Urinary bladder (tissue), 4 donors: Measurements from ENCODE around the gene ALOX12B. TPM values are rescaled to one million over a fixed set of nuclear protein-coding genes. Genes with fewer than 3 reads are reported as not detected.
"Not testable (repeated sequence)": the region's sequence is repeated elsewhere in the genome, so short reads cannot be mapped to it uniquely, and the experiment has no call there.

Experiments used
- DNase-seq: peaks from one replicate; pipeline ENCODE4 v3.0.0-alpha.2; 2015; ENCODE audit errors: extremely low spot score
- H3K27ac ChIP-seq: one replicate; pipeline ENCODE4 v1.5.1; 2013; ENCODE audit warnings: low read depth, mild to moderate bottlenecking, moderate library complexity
- H3K36me3 ChIP-seq: one replicate; pipeline ENCODE4 v1.6.1; 2013; ENCODE audit warnings: mild to moderate bottlenecking, moderate library complexity; ENCODE audit not compliant: insufficient read depth
- H3K4me1 ChIP-seq: one replicate; pipeline ENCODE4 v1.6.1; 2013; ENCODE audit warnings: mild to moderate bottlenecking, moderate library complexity; ENCODE audit not compliant: insufficient read depth
- H3K4me3 ChIP-seq: one replicate; pipeline ENCODE4 v1.5.1; 2013; ENCODE audit warnings: low read depth, low read length
- WGBS: extraction: QIAGEN DNeasy Blood & Tissue Kit; methylation state at CpG from one replicate; pipeline ENCODE4 v1.1.7; 2013; 5-methylcytosine and 5-hydroxymethylcytosine counted together
- polyA plus RNA-seq: library from polyadenylated mRNA; stranded (reverse); fragments of 200-250 nt; gene quantifications from one replicate; pipeline ENCODE4 v1.2.3, GENCODE V29; 2013
- total RNA-seq: library from RNA; depleted of rRNA; stranded (reverse); fragments of >200 nt; gene quantifications from one replicate; pipeline ENCODE4 v1.2.3, GENCODE V29; 2014
- donor health status: healthy with polysubstance abuse.
- donor health status: healthy.

The ALOX12B gene
- total and polyA plus RNA-seq, 2 donors, result 0.11 TPM; not detected in 1

DNA sequence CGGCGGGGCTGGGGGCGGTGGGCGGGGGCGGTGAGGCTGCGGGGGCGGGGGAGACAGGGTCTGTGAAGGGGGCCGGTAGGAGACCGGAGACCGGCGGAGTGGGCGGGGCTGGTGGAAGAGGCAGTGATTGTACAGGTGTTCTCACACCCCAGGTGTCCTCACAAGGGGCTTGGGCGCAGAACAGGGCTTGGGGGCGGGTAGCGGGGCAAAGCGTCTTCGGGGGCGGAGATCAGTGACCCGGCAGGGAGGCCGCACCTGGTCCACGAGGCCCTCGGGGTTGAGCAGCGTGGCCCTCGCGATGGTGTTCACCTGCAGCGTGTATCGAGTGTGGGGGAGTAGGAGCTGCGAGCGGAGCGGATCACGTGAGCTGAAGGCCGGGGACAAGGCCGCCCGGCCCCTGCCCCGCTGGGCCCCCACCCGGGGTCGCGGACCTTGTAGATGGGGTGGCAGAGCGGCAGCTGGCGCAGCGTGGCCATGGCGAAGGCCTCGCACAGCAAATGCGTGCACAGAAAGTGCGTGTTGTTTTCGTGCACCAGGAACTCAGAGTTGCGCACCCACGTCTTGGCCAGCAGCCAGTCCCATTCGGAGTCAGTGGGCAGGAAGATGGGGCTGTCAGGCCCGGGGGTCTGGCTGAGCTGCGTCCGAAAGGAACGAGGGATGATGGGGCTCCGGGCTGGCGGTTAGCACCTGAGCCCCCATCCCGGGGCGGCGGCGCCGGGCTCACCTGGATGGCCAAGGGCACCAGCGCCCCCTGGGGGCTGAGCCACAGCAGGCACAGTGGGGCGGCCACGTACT, 22.3 kb upstream of the ALOX12B start:
- no peak for DNase-seq
- H3K4me3 ChIP-seq, result no peak overlapping the region
- no peaks in the 10 kb centered on the region for H3K36me3 ChIP-seq
- 10% methylated on average over 63 of the region's 63 CpGs for WGBS
- H3K4me1 ChIP-seq, result no peaks in the 10 kb centered on the region
- H3K27ac ChIP-seq, result no peak overlapping the region

DNA sequence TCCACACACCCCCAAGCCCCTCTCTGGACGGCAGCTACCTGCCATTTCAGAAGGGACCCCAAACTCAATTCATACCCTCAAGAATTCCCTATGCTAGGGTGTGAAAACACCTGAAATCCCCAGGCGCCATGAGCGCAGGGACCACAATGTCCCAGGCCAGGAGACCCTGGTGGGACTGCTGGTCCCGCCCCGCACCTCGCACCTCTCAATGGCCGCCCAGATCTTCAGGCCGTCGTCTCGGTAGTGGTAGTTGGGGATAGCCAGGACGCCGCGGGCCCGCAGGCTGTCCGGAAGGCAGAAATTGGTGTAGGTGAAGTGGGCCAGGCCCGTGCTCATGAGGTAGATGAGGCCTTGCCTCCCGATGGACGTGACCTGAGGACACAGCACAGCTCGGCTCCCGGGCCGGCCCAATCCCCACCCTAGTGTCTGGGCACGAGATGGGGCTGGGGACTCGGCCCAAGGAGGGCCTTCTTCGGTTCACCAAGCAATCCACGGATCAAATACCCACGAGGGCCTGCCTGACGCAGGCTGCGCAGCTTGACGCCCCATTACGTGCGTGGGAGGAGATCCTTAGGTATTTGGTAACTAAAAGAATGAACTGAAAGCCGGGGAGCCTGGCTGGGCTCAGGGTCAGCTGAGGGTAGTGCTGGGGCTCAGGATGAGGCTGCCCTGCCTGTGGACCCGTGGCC, 21.6 kb upstream of the ALOX12B start:
- Histone ChIP-seq H3K4me1 (no peaks in the 10 kb centered on the region), H3K36me3 (no peaks in the 10 kb centered on the region), H3K4me3 (no peak overlapping the region), H3K27ac (no peak overlapping the region)
- no peak for DNase-seq
- WGBS, result 79% methylated on average over 33 of the region's 33 CpGs

DNA sequence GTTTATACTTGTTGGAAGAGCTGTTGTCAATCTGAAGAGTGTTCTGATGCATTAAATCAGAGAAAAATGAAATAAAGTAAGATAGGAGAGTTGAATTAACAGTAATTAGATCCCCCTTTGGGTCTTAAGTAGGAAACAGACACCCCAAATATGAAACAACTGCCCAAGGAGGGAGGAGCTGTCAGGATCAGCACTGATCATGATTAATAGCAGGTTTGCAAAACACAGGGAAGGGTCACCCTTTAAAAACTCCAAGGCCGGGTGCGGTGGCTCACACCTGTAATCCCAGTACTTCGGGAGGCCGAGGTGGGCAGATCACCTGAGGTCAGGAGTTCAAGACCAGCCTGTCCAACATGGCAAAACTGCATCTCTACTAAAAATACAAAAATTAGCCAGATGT, 19.5 kb upstream of the ALOX12B start:
- not testable (repeated sequence) for H3K27ac ChIP-seq, DNase-seq, H3K4me1 ChIP-seq, H3K4me3 ChIP-seq, H3K36me3 ChIP-seq
- WGBS, result 78% methylated on average over 4 of the region's 4 CpGs

DNA sequence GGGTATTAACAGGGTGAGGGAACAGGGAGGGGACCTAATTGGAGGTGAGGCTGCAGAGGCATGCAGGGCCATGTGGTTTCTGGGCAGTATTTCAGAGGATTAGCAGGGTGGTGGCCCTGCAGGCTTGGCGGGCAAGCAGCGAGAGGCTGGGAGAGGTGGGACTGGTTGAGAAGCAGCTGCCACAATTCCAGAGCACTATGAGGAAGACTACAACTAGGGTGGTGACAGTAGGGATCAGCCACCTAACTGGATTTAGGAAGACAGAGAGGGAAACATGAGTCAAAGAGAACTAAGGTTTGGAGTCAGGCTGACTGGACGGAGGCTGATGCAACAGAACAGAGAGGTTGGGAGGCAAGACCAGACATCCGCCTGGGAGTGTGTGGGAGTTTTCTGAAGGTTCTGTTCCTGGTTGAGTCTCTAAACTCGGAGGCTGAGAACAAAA, 18.5 kb upstream of the ALOX12B start:
- Histone ChIP-seq H3K36me3 (no peaks in the 10 kb centered on the region), H3K4me3 (no peak overlapping the region), H3K4me1 (no peaks in the 10 kb centered on the region), H3K27ac (no peak overlapping the region)
- WGBS, result 62% methylated on average over 5 of the region's 5 CpGs
- DNase-seq, result no peak

DNA sequence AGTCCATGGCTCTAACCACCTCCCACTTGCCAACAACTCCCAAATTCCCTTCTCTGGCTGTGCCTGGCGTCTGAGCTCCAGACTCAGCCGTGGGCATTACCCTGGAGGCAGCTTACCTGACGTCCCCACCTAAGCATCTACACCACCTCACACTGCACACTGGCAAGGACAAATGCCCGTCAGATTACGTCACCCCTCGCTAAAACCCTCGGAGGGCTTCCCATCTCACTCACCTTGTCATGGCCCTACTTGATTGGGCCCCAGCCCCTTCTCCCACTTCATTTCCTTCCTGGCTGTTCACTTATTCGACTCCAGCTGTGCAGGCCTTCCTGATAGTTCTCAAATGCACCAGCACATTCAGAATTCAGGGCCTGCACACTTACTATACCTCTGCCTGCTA, 17.4 kb upstream of the ALOX12B start:
- 68% methylated on average over 8 of the region's 8 CpGs for WGBS
- Histone ChIP-seq H3K36me3 (no peaks in the 10 kb centered on the region), H3K27ac (no peak overlapping the region), H3K4me3 (no peak overlapping the region), H3K4me1 (no peaks in the 10 kb centered on the region)
- no peak for DNase-seq

DNA sequence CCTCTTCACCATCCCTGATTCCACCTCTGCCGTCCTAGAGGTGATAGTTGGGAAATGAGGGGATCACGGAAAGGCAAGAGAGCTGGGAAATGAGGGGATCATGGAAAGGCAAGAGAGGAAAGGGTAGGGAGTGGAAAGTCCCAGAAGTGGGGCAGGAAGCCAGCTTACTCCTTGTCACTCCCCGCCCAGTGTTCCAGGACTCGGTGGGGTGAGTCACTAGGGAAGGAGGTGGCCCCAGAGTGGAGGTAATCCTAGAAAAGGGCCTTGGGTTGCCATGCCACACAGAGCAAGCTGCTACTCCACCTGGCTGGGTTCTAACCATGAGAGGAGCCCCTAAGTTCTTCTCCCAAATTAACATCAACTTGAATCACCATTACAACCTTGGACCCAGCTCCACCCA, 16.0 kb upstream of the ALOX12B start:
- no peak overlapping the region for H3K27ac ChIP-seq
- no peaks in the 10 kb centered on the region for H3K4me1 ChIP-seq
- no peak for DNase-seq
- no peaks in the 10 kb centered on the region for H3K36me3 ChIP-seq
- 84% methylated on average over 4 of the region's 4 CpGs for WGBS
- H3K4me3 ChIP-seq, result no peak overlapping the region

DNA sequence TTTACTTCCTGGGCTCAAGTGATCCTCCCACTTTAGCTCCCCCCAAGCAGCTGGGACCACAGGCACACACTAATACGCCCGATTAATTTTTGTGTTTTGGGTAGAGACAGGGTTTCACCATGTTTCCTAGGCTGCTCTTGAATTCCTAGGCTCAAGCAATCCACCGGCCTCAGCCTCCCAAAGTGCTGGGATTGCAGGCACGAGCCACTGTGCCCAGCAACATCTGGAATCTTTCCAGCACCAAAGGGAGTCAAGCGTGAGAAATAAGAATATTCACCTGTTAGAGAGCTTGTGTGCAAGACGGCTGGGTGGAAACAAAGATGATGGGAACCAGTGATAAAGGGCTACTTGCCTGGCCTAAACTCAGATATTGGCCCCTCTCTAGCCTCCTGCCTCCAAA, 14.2 kb upstream of the ALOX12B start:
- Histone ChIP-seq H3K4me1 (no peaks in the 10 kb centered on the region), H3K36me3 (no peaks in the 10 kb centered on the region), H3K4me3 (no peak overlapping the region), H3K27ac (no peak overlapping the region)
- WGBS, result 75% methylated on average over 6 of the region's 6 CpGs
- DNase-seq, result no peak

DNA sequence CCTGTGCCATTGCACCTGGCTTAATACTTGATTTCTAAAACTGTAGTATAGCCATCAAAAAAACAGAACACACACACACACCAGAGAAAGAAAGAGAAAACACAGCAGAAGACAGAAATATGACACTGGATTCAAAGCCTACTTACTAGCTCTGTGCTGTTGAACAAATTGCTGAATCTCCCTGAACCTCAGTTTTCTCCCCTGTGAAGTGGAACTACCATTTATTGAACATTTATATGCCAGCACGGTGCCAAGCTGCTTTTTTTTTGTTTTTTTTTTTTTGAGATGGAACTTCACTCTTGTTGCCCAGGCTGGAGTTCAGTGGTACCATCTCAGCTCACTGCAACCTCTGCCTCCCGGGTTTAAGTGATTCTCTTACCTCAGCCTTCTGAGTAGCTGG, 13.2 kb upstream of the ALOX12B start:
- Histone ChIP-seq H3K36me3 (no peaks in the 10 kb centered on the region), H3K27ac (no peak overlapping the region), H3K4me3 (no peak overlapping the region), H3K4me1 (no peaks in the 10 kb centered on the region)
- no peak for DNase-seq
- WGBS, result 85% methylated on average over 2 of the region's 2 CpGs

DNA sequence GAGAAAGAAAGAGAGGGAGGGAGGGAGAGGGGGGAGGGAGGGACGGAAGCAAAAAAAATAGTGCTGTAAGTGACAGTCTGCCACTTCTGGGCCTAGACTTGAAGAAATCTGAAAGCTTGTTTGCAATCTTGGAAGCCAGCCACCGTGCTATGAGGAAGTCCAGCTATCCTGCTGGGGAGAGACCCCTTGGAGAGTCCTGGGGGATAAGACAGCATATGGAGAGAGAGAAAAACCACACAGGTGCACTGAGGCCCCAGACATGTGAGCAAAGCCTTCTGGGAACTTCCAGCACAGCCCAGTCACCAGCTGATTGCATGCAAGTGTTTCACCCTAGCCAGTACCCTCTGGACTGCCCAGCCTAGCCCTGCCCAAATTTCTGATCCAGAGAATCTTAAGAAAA, 12.6 kb upstream of the ALOX12B start:
- H3K36me3 ChIP-seq, result no peaks in the 10 kb centered on the region
- no peak overlapping the region for H3K4me3 ChIP-seq
- no peak overlapping the region for H3K27ac ChIP-seq
- no peaks in the 10 kb centered on the region for H3K4me1 ChIP-seq
- no peak for DNase-seq
- 43% methylated on average over 2 of the region's 2 CpGs for WGBS

DNA sequence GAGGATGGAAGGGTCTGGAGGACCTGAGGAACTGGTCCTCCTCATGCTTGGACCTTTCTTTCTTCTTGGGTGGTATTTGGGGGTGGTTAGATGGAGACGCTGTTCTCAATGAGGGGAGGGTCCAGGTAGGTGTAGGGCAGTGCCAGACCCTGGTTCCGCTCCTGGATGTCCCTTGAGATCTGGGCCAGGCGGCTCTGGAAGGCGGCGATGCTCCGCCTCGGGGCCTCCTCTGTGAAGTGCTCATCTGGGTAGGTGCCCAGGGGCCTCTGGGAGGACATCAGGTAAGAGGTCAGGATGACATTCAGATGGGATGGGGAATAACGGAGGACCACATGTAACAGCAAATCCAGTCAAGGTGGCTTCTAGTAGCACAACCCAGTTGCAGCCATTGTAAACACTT, 9.0 kb upstream of the ALOX12B start:
- DNase-seq, result no peak
- H3K4me3 ChIP-seq, result no peak overlapping the region
- WGBS, result 90% methylated on average over 8 of the region's 8 CpGs
- no peaks in the 10 kb centered on the region for H3K36me3 ChIP-seq
- no peaks in the 10 kb centered on the region for H3K4me1 ChIP-seq
- no peak overlapping the region for H3K27ac ChIP-seq

DNA sequence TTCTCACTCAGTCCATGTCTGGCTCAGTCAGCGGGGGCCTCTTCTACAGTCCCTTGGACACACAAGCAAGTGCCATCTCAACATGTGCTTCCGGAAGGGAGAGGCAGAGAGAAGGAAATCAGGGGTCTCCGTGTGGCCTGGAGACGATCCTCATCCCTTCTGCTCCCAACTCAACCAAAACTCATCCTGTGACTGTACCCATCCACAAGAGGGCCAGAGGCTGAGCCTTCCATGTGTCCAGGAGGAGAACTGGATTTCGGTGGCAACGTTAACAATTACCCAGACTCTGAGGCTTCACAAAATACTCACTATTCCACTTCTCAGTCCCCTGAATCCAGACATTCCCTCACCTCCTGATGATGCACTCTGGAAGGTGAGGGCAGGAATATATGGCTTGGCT, 7.8 kb upstream of the ALOX12B start:
- WGBS, result 67% methylated on average over 6 of the region's 6 CpGs
- Histone ChIP-seq H3K27ac (no peak overlapping the region), H3K4me1 (no peaks in the 10 kb centered on the region), H3K4me3 (no peak overlapping the region), H3K36me3 (no peaks in the 10 kb centered on the region)
- no peak for DNase-seq

DNA sequence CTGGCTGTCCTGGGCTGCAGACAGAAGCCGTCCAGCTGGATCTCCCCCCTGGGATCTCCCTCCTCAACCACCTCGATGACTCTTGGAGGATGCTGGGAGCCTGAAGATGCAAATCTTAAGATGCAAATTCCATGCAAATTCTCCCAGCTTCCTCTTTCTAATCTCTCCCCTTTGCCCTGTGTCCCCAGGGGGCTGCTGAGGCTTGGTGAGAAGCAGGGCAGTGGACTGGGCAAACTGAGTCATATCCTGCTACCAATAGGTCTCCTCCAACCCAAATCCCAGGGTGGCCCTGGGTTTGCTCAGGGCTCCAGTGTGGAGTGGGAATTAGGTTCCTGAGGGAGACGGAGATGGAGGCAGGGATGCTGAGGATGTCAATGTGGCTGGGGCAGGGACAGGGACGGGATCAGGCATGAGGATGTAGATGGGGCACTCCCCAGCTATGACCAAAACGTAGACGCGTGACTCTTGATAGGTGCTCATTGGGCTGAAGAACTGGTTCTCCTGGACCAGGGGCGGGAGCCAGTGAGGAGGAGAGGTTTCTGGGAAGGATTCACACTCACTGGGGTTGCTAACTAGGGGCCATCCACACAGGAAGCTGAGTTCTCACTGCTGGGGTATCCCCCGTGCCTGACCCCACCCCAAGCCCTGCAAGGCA, 3.6 kb upstream of the ALOX12B start:
- no peaks in the 10 kb centered on the region for H3K36me3 ChIP-seq
- no peak for DNase-seq
- no peak overlapping the region for H3K4me3 ChIP-seq
- H3K4me1 ChIP-seq, result no peaks in the 10 kb centered on the region
- 44% methylated on average over 9 of the region's 9 CpGs for WGBS
- H3K27ac ChIP-seq, result no peak overlapping the region

DNA sequence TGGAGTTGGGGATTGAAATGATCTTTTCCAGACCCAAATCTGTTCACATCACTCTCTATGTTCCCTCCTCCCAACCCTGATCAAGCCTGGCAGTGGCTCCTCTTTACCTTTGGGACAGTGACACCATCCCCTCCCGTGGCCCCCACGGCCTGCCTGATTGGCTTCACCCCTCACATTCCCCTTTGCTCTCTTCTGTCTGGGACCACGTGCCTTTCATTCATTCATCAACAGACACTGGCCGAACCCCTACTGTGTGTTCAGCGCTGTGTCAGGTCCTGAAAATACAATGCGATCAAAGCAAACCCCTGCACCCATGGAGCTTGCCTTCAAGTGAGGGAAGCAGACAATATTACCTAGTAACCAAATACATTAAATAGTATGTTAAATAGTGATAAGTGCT, 2.2 kb upstream of the ALOX12B start:
- no peak overlapping the region for H3K27ac ChIP-seq

DNA sequence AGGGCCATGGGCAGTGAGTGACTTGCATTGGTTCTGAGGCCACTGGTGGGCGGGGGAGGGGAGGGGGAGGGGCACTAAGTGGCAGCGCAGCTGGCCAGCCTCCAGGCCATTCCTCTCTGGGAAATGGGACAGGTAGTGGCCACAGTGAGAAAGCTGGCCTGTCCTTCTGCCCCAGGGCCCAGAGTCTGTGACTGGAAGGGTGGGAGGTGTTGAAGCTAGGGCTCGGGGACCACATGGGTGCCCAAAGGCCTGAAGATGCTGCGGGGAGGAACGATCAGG, 375 bp upstream of the ALOX12B start:
- no peaks in the 10 kb centered on the region for H3K4me1 ChIP-seq
- no peak overlapping the region for H3K4me3 ChIP-seq
- DNase-seq, result no peak
- no peak overlapping the region for H3K27ac ChIP-seq
- H3K36me3 ChIP-seq, result no peaks in the 10 kb centered on the region
- 66% methylated on average over 5 of the region's 5 CpGs for WGBS

More for the DNA sequence above, 2.2 kb upstream of the ALOX12B start:
- WGBS, result 72% methylated on average over 6 of the region's 6 CpGs
- Histone ChIP-seq H3K4me3 (no peak overlapping the region), H3K4me1 (no peaks in the 10 kb centered on the region), H3K36me3 (no peaks in the 10 kb centered on the region)
- no peak for DNase-seq
